HL-60 (cell line): ENCODE measurements around the gene TUBGCP3.

ENCODE experiments used
- DNase-seq, 2 experiments: peaks; one replicate each; pipeline ENCODE4 v3.0.0-alpha.2; 2010 to 2020; ENCODE audit warnings: low read depth in 1 of 2, low spot score in 1 of 2
- H3K27ac ChIP-seq: fragments of 250-450 bp; sonication (Bioruptor Pico); replicated peaks from 2 replicates; pipeline ENCODE4 v1.5.1; 2020; ENCODE audit warnings: mild to moderate bottlenecking, moderate library complexity
- H3K27me3 ChIP-seq: fragments of 250-450 bp; sonication (Bioruptor Pico); 2 replicates; pipeline ENCODE4 v1.5.1; 2021; ENCODE audit warnings: mild to moderate bottlenecking, moderate library complexity; ENCODE audit not compliant: insufficient read depth, poor library complexity, severe bottlenecking
- H3K4me3 ChIP-seq: replicated peaks from 2 replicates; pipeline ENCODE4 v1.5.1; 2011; ENCODE audit warnings: mild to moderate bottlenecking, control low read depth, low read length; ENCODE audit not compliant: insufficient read depth
- GABPA ChIP-seq: IDR thresholded peaks from 2 replicates; pipeline ENCODE4 v1.6.1; 2012; ENCODE audit warnings: low read depth
- POLR2AphosphoS5 ChIP-seq: IDR thresholded peaks from 2 replicates; pipeline ENCODE4 v1.6.1; 2012; ENCODE audit warnings: low read depth
- SPI1 ChIP-seq: IDR thresholded peaks from 2 replicates; pipeline ENCODE4 v1.6.1; 2012; ENCODE audit warnings: low read depth, mild to moderate bottlenecking, borderline replicate concordance
- TF ChIP-seq, protein P1 (sequence below): IDR thresholded peaks from one replicate; pipeline ENCODE4 v1.5.1; 2011; ENCODE audit warnings: low read length, control low read depth, inconsistent platforms; ENCODE audit not compliant: insufficient read depth
- TF ChIP-seq, protein P2 (sequence below): IDR thresholded peaks from 2 replicates; pipeline ENCODE4 v1.6.1; 2012; ENCODE audit warnings: low read depth; ENCODE audit not compliant: insufficient replicate concordance

The TUBGCP3 gene

DNA sequence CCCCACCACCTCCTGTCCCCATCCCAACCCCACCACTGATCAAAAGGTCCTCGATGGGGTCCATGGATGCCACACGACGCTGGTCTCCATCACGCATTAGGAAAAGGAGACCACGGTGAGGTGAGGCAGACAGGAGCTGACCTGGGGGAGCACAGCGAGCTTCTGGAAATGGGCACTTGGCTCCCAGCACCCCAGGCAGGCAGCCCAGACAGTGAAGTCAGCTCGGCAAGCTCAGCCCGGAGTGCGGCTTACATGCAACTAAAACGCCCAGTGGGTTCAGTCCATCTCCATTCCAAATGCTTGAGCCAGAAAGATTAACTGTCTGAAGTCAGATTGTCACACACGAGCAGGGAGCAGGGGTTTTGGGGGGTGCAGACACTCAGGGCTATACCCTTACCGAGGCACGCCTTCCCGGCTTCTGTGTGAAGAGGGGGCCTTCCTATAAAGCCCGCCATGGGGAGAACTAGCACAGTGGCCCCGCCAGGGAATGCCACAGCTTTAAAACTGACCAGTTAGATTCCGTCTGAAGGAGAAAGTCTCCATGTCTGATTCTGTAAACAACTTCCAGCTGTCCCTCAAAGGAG lies 132.4 kb downstream of the TUBGCP3 start:
- DNase-seq: no peak
- TF ChIP-seq, protein P1, sequence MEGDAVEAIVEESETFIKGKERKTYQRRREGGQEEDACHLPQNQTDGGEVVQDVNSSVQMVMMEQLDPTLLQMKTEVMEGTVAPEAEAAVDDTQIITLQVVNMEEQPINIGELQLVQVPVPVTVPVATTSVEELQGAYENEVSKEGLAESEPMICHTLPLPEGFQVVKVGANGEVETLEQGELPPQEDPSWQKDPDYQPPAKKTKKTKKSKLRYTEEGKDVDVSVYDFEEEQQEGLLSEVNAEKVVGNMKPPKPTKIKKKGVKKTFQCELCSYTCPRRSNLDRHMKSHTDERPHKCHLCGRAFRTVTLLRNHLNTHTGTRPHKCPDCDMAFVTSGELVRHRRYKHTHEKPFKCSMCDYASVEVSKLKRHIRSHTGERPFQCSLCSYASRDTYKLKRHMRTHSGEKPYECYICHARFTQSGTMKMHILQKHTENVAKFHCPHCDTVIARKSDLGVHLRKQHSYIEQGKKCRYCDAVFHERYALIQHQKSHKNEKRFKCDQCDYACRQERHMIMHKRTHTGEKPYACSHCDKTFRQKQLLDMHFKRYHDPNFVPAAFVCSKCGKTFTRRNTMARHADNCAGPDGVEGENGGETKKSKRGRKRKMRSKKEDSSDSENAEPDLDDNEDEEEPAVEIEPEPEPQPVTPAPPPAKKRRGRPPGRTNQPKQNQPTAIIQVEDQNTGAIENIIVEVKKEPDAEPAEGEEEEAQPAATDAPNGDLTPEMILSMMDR: no peak
- TF ChIP-seq, protein P2, sequence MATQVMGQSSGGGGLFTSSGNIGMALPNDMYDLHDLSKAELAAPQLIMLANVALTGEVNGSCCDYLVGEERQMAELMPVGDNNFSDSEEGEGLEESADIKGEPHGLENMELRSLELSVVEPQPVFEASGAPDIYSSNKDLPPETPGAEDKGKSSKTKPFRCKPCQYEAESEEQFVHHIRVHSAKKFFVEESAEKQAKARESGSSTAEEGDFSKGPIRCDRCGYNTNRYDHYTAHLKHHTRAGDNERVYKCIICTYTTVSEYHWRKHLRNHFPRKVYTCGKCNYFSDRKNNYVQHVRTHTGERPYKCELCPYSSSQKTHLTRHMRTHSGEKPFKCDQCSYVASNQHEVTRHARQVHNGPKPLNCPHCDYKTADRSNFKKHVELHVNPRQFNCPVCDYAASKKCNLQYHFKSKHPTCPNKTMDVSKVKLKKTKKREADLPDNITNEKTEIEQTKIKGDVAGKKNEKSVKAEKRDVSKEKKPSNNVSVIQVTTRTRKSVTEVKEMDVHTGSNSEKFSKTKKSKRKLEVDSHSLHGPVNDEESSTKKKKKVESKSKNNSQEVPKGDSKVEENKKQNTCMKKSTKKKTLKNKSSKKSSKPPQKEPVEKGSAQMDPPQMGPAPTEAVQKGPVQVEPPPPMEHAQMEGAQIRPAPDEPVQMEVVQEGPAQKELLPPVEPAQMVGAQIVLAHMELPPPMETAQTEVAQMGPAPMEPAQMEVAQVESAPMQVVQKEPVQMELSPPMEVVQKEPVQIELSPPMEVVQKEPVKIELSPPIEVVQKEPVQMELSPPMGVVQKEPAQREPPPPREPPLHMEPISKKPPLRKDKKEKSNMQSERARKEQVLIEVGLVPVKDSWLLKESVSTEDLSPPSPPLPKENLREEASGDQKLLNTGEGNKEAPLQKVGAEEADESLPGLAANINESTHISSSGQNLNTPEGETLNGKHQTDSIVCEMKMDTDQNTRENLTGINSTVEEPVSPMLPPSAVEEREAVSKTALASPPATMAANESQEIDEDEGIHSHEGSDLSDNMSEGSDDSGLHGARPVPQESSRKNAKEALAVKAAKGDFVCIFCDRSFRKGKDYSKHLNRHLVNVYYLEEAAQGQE: no peak
- TF ChIP-seq POLR2AphosphoS5 (no peak), GABPA (no peak), SPI1 (no peak)
- no peak overlapping the region for H3K27ac ChIP-seq
- H3K27me3 ChIP-seq: peaks cover 10% of the 10 kb centered on the region
- H3K4me3 ChIP-seq: no peak overlapping the region

- TF ChIP-seq GABPA (no peak), SPI1 (no peak), POLR2AphosphoS5 (no peak)
- TF ChIP-seq, protein P1: no peak
- TF ChIP-seq, protein P2: no peak
- no peak overlapping the region for H3K27ac ChIP-seq
- peaks cover 10% of the 10 kb centered on the region for H3K27me3 ChIP-seq
- no peak for DNase-seq
- no peak overlapping the region for H3K4me3 ChIP-seq
Measured at GRCh38 chr13:112454648-112455334, 133.2 kb downstream of the TUBGCP3 start.

DNA sequence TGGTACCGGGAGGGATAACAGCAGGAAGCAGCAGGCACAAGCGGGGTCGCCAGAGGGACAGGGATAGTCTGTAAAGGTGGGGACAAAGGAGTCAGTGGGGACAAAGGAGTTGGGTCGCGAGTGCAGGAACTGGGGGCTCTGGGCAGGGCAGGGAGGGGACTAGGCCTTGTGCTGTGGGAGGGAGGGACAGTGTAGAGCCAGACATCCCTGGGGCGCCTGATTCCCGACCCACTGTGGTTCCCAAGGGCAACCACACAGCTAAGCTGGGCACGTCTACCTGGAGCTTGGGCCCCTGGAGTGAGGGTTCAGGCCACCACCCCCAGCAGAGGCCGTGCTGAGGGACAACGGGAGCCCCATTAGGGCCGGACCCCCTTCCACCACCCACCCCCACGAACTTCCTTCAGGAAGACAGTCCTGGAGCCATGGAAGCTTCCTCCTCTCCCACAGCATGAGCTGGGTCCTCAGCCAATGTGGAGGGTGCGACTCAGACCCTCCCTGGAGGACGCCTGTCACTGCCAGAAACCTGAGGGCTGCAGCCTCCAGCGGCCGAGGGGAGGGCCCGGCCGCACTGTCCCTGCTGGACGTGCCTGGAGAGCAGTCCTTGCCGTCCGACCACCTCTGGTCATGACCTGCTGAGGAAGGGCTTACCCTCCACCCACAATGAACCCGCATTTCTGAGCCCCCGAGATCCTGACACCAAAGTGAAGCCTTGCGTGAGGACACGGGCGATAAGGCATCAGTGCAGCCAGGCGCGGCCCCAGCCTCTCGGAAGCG lies 133.9 kb downstream of the TUBGCP3 start:
- TF ChIP-seq GABPA (no peak), POLR2AphosphoS5 (no peak), SPI1 (no peak)
- TF ChIP-seq, protein P2: no peak
- TF ChIP-seq, protein P1: no peak
- no peak overlapping the region for H3K27ac ChIP-seq
- peaks cover 10% of the 10 kb centered on the region for H3K27me3 ChIP-seq
- H3K4me3 ChIP-seq: no peak overlapping the region
- no peak for DNase-seq
